ENCODE data around the gene CAMKK1. TPM values are rescaled to one million over a fixed set of nuclear protein-coding genes. Genes with fewer than 3 reads are reported as not detected.
"Not testable (repeated sequence)": the region's sequence is repeated elsewhere in the genome, so short reads cannot be mapped to it uniquely, and the experiment has no call there.

Gene CAMKK1
- total and polyA plus RNA-seq, 2 experiments from 2014 or later: 4.3 to 7.1 TPM

DNA sequence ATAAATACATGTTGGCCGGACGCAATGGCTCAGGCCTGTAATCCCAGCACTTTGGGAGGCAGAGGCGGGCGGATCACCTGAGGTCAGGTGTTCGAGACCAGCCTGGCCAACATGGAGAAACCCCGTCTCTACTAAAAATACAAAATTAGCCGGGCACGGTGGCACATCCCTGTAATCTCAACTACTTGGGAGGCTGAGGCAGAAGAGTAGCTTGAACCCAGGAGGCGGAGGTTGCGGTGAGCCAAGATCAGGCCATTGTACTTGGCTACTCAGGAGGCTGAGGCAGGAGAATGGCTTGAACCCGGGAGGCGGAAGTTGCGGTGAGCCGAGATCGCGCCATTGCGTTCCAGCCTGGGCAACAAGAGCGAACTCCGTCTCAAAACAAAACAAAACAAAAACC is 48.3 kb downstream of the CAMKK1 start:
- H3K36me3 Mint-ChIP-seq (ENCODE audit: low read depth): peaks cover 51% of the 10 kb centered on the region
- ATAC-seq; H3F3A ChIP-seq (replicated peaks; ENCODE audit: low read depth); H3K9me2 ChIP-seq (ENCODE audit: insufficient read depth); H3K27ac ChIP-seq (ENCODE audit: low read depth); H3K27ac Mint-ChIP-seq; DNase-seq (ENCODE audit: low spot score); H3K27me3 ChIP-seq (ENCODE audit: insufficient read depth); H3K9me3 Mint-ChIP-seq; H2AFZ ChIP-seq: not testable (repeated sequence)
- peaks cover 59% of the 10 kb centered on the region for H3K79me2 ChIP-seq (replicated peaks; ENCODE audit: insufficient read depth)
- H3K4me1 ChIP-seq (ENCODE audit: insufficient read depth): peaks cover 11% of the 10 kb centered on the region
- H3K4me3 Mint-ChIP-seq: peak overlapping the region; percentile 95
- peaks cover 42% of the 10 kb centered on the region for H4K20me1 ChIP-seq (replicated peaks; ENCODE audit: insufficient read depth)
- peaks cover 19% of the 10 kb centered on the region for H3K4me1 Mint-ChIP-seq
- peaks cover 12% of the 10 kb centered on the region for H3K27me3 Mint-ChIP-seq (ENCODE audit: insufficient read depth, low read depth, poor library complexity)
- H3K36me3 ChIP-seq (ENCODE audit: insufficient read depth): peaks cover 27% of the 10 kb centered on the region
- H3K4me3 ChIP-seq: peak overlapping the region; percentile 82
- H3K4me2 ChIP-seq: peak overlapping the region; percentile 89

- no peak for TF ChIP-seq EZH2phosphoT487 (IDR thresholded peaks at IDR 0.05; ENCODE audit: unreplicated experiment)
- TF ChIP-seq, protein P1, sequence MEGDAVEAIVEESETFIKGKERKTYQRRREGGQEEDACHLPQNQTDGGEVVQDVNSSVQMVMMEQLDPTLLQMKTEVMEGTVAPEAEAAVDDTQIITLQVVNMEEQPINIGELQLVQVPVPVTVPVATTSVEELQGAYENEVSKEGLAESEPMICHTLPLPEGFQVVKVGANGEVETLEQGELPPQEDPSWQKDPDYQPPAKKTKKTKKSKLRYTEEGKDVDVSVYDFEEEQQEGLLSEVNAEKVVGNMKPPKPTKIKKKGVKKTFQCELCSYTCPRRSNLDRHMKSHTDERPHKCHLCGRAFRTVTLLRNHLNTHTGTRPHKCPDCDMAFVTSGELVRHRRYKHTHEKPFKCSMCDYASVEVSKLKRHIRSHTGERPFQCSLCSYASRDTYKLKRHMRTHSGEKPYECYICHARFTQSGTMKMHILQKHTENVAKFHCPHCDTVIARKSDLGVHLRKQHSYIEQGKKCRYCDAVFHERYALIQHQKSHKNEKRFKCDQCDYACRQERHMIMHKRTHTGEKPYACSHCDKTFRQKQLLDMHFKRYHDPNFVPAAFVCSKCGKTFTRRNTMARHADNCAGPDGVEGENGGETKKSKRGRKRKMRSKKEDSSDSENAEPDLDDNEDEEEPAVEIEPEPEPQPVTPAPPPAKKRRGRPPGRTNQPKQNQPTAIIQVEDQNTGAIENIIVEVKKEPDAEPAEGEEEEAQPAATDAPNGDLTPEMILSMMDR (conservative IDR thresholded peaks at IDR 0.05; ENCODE audit: low read depth in 2 of 2): peak; percentile 78 to 85
- H3F3A ChIP-seq (replicated peaks; ENCODE audit: low read depth): peaks cover 8% of the 10 kb centered on the region; the same call in 1 of the 2 replicates
- no peak overlapping the region for H3K4me2 ChIP-seq
- peaks cover 45% of the 10 kb centered on the region for H4K20me1 ChIP-seq (replicated peaks; ENCODE audit: insufficient read depth)
- H3K36me3 ChIP-seq (ENCODE audit: insufficient read depth): peaks cover 31% of the 10 kb centered on the region
- no peak overlapping the region for H3K27ac ChIP-seq (ENCODE audit: low read depth)
- H3K79me2 ChIP-seq (replicated peaks; ENCODE audit: insufficient read depth): peaks cover 64% of the 10 kb centered on the region
- H3K4me1 Mint-ChIP-seq: peaks cover 19% of the 10 kb centered on the region
- H3K27me3 Mint-ChIP-seq (ENCODE audit: insufficient read depth, low read depth, poor library complexity): peaks cover 10% of the 10 kb centered on the region
- no peaks in the 10 kb centered on the region for H3K27me3 ChIP-seq (ENCODE audit: insufficient read depth)
- peak overlapping the region; percentile 95 for H3K4me3 Mint-ChIP-seq
- H3K27ac Mint-ChIP-seq: no peak overlapping the region
- ATAC-seq (peak; percentile 31), DNase-seq (ENCODE audit: low spot score) (peak; percentile 81)
- H3K9me3 Mint-ChIP-seq: no peaks in the 10 kb centered on the region
- H3K4me3 ChIP-seq: no peak overlapping the region
- H3K36me3 Mint-ChIP-seq (ENCODE audit: low read depth): peaks cover 57% of the 10 kb centered on the region
- no peak overlapping the region for H2AFZ ChIP-seq
- no peaks in the 10 kb centered on the region for H3K9me2 ChIP-seq (ENCODE audit: insufficient read depth)
- H3K4me1 ChIP-seq (ENCODE audit: insufficient read depth): peaks cover 11% of the 10 kb centered on the region
Observed at GRCh38 chr17:3843935-3844516, 48.8 kb downstream of the CAMKK1 start.

- H3K27me3 ChIP-seq (ENCODE audit: insufficient read depth): no peaks in the 10 kb centered on the region
- DNase-seq (ENCODE audit: low spot score) (no peak), ATAC-seq (no peak)
- no peak overlapping the region for H3K4me3 ChIP-seq
- Mint-ChIP-seq H3K9me3 (no peaks in the 10 kb centered on the region), H3K27ac (no peak overlapping the region), H3K4me3 (no peak overlapping the region), H3K4me1 (no peaks in the 10 kb centered on the region), H3K27me3 (ENCODE audit: insufficient read depth, low read depth, poor library complexity) (peaks cover 1% of the 10 kb centered on the region), H3K36me3 (ENCODE audit: low read depth) (peaks cover 75% of the 10 kb centered on the region)
- H3K4me1 ChIP-seq (ENCODE audit: insufficient read depth): no peaks in the 10 kb centered on the region
- peaks cover 42% of the 10 kb centered on the region for H3K36me3 ChIP-seq (ENCODE audit: insufficient read depth)
- H3K79me2 ChIP-seq (replicated peaks; ENCODE audit: insufficient read depth): peaks cover 97% of the 10 kb centered on the region
- H3K4me2 ChIP-seq: no peak overlapping the region
- no peak overlapping the region for H2AFZ ChIP-seq
- no peak for TF ChIP-seq CREB1 (CRISPR knock-in tag; IDR thresholded peaks at IDR 0.05; ENCODE audit: low read depth)
- TF ChIP-seq, protein P2, sequence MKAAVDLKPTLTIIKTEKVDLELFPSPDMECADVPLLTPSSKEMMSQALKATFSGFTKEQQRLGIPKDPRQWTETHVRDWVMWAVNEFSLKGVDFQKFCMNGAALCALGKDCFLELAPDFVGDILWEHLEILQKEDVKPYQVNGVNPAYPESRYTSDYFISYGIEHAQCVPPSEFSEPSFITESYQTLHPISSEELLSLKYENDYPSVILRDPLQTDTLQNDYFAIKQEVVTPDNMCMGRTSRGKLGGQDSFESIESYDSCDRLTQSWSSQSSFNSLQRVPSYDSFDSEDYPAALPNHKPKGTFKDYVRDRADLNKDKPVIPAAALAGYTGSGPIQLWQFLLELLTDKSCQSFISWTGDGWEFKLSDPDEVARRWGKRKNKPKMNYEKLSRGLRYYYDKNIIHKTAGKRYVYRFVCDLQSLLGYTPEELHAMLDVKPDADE (IDR thresholded peaks at IDR 0.05): no peak
- TF ChIP-seq ZNF462 (CRISPR knock-in tag; IDR thresholded peaks at IDR 0.05): no peak
- TF ChIP-seq STAT1 (IDR thresholded peaks at IDR 0.05; ENCODE audit: unreplicated experiment): no peak
- H3K27ac ChIP-seq (ENCODE audit: low read depth): no peak overlapping the region
- peaks cover 60% of the 10 kb centered on the region for H4K20me1 ChIP-seq (replicated peaks; ENCODE audit: insufficient read depth)
- H3K9me2 ChIP-seq (ENCODE audit: insufficient read depth): no peaks in the 10 kb centered on the region
- H3F3A ChIP-seq (replicated peaks; ENCODE audit: low read depth): no peaks in the 10 kb centered on the region
Observed at GRCh38 chr17:3838206-3838605, 54.6 kb downstream of the CAMKK1 start.

Measured in GM23338 (cell line).